Measurements from ENCODE around the gene PBRM1.

DNA sequence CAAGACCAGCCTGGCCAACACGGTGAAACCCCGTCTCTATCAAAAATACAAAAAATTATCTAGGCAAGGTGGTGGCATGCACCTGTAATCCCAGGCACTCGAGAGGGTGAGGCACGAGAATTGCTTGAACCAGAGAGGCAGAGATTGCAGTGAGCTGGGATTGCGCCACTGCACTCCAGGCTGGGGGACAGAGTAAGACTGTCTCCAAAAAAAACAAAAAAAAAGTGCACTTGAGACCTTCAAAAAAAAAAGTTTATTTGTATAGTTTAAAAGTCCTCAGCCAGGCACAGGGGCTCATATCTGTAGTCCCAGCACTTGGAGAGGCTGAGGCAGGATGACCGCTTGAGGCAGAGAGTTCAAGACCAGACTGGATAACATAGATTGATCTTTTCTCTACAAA is 2.1 kb downstream of the PBRM1 start:
- TF ChIP-seq NRF1 (IDR thresholded peaks at IDR 0.05; ENCODE audit: low read depth, low read length) (no peak), EGR1 (IDR thresholded peaks at IDR 0.05; ENCODE audit: borderline replicate concordance, low read depth, low read length) (no peak), TBP (IDR thresholded peaks at IDR 0.05; ENCODE audit: low read depth, low read length) (no peak), SIN3A (conservative IDR thresholded peaks at IDR 0.05 in 1 of 2, IDR thresholded peaks at IDR 0.05 in 1 of 2; ENCODE audit: low read depth in 1 of 2, low read length in 2 of 2) (no peak), EP300 (IDR thresholded peaks at IDR 0.05; ENCODE audit: borderline replicate concordance in 1 of 2, low read depth in 2 of 2, low read length in 2 of 2) (no peak), ZNF274 (IDR thresholded peaks at IDR 0.05; ENCODE audit: borderline replicate concordance, extremely low read depth, low read length) (no peak), EZH2 (IDR thresholded peaks at IDR 0.05; ENCODE audit: low read depth, low read length, severe bottlenecking) (no peak)
- TF ChIP-seq, protein P1, sequence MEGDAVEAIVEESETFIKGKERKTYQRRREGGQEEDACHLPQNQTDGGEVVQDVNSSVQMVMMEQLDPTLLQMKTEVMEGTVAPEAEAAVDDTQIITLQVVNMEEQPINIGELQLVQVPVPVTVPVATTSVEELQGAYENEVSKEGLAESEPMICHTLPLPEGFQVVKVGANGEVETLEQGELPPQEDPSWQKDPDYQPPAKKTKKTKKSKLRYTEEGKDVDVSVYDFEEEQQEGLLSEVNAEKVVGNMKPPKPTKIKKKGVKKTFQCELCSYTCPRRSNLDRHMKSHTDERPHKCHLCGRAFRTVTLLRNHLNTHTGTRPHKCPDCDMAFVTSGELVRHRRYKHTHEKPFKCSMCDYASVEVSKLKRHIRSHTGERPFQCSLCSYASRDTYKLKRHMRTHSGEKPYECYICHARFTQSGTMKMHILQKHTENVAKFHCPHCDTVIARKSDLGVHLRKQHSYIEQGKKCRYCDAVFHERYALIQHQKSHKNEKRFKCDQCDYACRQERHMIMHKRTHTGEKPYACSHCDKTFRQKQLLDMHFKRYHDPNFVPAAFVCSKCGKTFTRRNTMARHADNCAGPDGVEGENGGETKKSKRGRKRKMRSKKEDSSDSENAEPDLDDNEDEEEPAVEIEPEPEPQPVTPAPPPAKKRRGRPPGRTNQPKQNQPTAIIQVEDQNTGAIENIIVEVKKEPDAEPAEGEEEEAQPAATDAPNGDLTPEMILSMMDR (IDR thresholded peaks at IDR 0.05; ENCODE audit: control extremely low read depth in 1 of 3, insufficient read depth in 1 of 3, low read depth in 1 of 3, low read length in 3 of 3), result no peak
- TF ChIP-seq, protein P2, sequence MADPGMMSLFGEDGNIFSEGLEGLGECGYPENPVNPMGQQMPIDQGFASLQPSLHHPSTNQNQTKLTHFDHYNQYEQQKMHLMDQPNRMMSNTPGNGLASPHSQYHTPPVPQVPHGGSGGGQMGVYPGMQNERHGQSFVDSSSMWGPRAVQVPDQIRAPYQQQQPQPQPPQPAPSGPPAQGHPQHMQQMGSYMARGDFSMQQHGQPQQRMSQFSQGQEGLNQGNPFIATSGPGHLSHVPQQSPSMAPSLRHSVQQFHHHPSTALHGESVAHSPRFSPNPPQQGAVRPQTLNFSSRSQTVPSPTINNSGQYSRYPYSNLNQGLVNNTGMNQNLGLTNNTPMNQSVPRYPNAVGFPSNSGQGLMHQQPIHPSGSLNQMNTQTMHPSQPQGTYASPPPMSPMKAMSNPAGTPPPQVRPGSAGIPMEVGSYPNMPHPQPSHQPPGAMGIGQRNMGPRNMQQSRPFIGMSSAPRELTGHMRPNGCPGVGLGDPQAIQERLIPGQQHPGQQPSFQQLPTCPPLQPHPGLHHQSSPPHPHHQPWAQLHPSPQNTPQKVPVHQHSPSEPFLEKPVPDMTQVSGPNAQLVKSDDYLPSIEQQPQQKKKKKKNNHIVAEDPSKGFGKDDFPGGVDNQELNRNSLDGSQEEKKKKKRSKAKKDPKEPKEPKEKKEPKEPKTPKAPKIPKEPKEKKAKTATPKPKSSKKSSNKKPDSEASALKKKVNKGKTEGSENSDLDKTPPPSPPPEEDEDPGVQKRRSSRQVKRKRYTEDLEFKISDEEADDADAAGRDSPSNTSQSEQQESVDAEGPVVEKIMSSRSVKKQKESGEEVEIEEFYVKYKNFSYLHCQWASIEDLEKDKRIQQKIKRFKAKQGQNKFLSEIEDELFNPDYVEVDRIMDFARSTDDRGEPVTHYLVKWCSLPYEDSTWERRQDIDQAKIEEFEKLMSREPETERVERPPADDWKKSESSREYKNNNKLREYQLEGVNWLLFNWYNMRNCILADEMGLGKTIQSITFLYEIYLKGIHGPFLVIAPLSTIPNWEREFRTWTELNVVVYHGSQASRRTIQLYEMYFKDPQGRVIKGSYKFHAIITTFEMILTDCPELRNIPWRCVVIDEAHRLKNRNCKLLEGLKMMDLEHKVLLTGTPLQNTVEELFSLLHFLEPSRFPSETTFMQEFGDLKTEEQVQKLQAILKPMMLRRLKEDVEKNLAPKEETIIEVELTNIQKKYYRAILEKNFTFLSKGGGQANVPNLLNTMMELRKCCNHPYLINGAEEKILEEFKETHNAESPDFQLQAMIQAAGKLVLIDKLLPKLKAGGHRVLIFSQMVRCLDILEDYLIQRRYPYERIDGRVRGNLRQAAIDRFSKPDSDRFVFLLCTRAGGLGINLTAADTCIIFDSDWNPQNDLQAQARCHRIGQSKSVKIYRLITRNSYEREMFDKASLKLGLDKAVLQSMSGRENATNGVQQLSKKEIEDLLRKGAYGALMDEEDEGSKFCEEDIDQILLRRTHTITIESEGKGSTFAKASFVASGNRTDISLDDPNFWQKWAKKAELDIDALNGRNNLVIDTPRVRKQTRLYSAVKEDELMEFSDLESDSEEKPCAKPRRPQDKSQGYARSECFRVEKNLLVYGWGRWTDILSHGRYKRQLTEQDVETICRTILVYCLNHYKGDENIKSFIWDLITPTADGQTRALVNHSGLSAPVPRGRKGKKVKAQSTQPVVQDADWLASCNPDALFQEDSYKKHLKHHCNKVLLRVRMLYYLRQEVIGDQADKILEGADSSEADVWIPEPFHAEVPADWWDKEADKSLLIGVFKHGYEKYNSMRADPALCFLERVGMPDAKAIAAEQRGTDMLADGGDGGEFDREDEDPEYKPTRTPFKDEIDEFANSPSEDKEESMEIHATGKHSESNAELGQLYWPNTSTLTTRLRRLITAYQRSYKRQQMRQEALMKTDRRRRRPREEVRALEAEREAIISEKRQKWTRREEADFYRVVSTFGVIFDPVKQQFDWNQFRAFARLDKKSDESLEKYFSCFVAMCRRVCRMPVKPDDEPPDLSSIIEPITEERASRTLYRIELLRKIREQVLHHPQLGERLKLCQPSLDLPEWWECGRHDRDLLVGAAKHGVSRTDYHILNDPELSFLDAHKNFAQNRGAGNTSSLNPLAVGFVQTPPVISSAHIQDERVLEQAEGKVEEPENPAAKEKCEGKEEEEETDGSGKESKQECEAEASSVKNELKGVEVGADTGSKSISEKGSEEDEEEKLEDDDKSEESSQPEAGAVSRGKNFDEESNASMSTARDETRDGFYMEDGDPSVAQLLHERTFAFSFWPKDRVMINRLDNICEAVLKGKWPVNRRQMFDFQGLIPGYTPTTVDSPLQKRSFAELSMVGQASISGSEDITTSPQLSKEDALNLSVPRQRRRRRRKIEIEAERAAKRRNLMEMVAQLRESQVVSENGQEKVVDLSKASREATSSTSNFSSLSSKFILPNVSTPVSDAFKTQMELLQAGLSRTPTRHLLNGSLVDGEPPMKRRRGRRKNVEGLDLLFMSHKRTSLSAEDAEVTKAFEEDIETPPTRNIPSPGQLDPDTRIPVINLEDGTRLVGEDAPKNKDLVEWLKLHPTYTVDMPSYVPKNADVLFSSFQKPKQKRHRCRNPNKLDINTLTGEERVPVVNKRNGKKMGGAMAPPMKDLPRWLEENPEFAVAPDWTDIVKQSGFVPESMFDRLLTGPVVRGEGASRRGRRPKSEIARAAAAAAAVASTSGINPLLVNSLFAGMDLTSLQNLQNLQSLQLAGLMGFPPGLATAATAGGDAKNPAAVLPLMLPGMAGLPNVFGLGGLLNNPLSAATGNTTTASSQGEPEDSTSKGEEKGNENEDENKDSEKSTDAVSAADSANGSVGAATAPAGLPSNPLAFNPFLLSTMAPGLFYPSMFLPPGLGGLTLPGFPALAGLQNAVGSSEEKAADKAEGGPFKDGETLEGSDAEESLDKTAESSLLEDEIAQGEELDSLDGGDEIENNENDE (IDR thresholded peaks at IDR 0.05; ENCODE audit: insufficient replicate concordance, low read length), result no peak

Measured in H1 (cell line).